HG02610 (cell line): Measurements from ENCODE around the gene TP73.
"Not testable (repeated sequence)": the region's sequence is repeated elsewhere in the genome, so short reads cannot be mapped to it uniquely, and the experiment has no call there.

ENCODE experiments used
- ATAC-seq: cut with Tn5 transposase; IDR thresholded peaks from one replicate; pipeline ENCODE4 v1.9.1; 2021; ENCODE audit warnings: mild to moderate bottlenecking, moderate library complexity; ENCODE audit not compliant: unreplicated experiment

Gene TP73

DNA sequence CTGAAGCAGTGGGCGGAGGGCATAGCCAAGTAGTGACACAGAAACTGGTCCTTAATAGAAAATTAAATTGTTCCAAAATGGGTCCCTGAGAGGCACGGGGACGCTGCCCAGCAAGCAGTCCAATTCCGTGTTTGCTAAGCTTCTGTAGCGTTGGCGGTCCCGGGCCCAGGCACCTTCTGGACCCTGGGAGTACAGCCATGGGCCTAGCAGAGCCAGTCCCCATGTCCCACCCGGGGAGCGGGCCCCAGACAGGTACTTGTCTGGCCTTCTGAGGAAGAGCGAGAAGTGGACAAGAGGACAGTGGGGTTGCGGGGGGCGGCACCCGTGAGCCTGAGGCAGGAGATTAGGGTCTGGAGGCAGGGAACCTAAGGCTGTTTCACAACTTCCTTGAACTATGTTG, 88.4 kb downstream of the TP73 start:
- ATAC-seq = no peak

DNA sequence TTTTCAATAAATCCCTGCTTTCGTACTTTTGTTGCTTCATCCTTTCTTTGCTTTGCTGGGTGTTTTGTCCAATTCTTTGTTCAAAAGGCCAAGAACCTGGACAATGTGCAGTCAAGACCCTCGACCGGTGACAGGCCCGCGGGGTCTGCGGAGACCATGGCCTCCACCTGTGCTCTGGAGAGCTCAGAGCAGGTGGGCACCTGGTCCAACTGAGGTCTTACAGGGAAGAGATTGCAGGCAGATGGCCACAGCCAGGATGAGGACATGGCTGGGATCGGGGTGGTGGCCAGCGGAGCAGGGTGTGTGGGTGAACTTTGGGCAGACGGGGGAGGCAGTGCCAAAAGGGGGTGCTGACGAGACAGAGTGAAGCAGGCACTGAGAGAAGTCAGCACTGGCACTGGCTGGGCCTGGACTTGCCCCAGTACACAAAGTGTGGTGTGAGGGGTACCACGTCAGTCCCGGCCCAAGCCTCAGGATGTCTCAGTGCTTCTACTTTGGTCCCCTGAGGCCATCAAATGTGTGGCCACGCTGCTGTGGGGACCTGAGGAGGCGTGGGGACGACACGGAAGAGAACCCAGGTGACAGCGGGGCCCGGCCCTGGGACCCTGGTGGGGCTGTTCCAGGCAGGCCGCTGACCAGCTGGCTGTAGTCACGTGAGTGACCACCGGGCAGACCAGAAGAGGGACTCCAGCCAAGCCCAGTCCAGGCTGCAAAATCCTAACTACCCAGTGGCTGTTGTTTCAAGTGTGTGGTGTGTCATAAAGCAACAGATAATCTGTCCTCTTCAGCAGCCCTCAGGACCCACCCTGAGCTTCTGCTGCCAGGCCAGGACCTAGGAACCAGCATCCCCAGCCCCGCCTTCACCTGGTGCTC, 89.5 kb downstream of the TP73 start:
- ATAC-seq = no peak

DNA sequence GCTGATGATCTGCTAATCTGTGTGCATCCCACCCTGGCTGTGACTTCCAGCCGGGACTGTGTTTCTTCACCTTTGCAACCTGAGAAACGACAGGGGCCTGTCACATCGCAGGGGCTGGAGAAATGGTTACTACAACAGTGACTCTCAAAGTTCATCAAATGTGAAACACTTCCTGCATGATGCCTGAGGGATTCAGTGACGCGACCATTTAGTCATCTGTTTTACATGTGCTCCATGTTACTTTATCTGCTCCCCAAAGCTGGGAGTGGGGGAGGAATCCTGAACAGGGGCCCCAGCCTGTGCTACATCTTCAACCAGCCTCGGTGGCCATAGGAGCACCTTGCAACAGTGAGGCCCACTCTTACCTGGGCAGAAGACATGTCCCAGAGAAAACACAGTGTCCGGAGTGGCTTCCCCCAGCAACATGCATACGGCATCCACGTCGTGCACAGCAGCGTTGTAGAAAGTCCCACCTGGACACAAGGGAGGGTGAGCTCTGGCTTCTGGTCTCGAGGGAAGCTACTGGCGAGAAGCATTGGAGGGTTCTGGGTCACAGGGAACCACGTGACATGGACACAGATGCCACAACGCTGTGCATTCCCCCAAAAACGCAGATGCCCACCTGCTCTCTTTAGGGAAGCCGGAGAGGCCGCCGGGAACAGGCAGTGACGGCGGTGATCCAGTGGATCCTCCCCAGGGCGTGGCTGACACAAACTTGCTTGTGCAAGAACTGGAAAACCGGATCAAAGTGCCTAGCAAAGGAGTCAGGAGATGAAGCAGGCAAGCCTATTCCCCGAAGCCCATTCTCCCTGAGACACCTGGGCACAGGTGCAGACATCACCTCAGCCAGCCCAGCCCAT, 90.4 kb downstream of the TP73 start:
- no peak for ATAC-seq

DNA sequence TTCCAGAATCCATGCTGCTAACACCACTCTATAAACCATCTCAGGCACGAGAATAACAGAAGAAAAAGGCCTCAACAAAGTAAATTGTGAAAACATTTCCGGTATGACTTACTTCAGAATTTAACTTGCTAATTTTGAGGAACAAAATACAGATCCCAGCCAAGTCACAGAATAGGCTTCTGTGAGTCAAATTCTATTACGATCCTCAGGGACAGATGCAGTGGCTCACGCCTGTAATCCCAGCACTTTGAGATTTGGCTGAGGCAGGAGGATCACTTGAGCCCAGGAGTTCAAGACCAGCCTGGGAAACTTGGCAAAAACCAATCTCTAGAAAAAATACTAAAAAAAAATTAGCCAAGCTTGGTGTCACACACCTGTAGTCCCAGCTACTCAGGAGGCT, 91.1 kb downstream of the TP73 start:
- no peak for ATAC-seq

DNA sequence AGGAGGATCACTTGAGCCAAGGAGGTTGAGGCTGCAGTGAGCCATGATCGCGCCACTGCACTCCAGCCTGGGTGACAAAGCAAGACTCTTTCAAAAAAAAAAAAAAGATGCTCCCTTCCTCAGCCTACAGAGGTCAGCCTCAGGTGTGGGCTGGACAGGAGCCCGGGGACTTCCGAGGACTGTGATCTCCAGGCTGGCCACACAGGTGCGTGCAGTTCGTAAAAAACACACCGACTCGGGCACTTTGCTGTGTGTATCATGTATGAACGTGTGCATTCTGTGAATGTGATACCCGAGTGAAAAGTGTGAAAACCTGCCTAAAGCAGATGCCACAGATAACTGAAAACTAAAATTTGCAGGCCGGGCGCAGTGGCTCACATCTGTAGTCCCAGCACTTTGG, 91.5 kb downstream of the TP73 start:
- no peak for ATAC-seq

DNA sequence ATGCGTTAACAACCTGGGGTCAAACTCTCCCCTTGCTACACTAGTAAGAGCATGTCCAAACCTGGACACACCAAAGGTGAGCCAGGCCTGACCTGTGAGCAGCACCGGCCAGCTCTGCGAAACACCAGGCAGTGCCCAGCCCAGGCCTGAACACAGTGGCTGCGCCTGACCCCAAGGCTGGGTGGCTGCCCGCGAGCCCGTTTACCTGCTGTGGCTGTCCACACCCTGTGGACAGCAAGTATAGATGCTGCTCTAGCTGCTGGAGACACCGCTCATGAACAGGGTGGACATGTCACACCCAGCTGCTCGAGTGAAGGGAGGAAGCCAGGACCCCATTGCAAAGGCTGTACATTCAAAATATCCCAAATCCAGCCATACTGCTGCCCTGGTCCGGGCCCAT, 92.3 kb downstream of the TP73 start:
- no peak for ATAC-seq

DNA sequence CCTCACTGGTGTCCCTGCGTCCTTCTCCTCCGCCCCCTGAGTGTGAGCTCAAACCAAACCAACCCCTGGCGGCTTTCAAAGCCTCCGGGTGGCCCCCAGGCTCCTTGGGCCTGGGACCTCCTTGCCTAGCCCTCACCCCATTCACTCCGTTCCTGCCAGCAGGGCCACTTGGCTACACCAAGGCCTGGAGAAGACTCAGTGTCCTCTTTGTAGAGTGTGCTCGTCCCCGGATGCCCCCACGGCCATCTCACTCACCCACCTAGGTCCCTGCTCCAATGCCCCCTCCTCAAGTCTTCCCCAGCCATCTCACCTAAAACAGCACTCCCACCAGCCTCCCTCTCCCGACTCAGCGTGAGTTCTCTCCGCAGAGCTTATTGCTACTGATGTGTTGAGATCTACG, 92.8 kb downstream of the TP73 start:
- ATAC-seq = no peak

DNA sequence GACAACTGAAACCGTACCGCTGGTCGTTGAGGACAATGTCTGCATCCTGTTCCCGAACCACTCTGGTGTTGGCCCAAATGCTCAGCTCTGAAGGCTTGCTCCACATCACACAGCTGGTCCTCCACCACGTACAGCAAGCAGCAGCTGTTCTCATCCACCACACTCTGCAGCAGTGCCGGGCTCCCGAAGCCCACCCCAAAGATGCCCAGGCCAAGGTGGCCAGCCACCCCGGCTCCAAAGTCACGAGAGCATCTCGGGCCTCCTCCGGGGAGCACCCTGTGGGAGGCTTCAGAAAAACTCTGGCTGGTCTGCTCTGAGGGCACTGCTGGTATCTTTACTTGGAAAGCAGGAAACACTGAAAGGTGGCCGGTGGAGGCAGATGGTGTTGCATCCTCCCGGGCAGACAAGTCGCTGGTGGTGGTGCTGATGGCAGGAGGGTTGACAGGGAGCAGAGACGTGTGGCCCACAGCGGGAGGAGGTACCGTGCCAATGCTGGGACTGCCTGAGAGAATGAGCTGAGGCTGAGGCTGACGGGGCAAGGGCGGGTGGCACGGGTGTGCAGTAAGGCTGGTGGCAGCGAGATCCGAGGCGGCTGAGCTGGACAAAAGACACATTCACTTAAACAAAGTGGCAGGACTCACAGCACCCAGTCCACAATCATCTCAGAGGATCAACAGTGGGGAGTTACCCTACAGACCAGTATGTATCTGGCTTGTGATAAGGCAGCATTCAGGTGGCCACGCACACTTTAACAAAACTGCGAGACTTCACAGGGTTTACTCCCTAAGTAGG, 93.5 kb downstream of the TP73 start:
- ATAC-seq = no peak

DNA sequence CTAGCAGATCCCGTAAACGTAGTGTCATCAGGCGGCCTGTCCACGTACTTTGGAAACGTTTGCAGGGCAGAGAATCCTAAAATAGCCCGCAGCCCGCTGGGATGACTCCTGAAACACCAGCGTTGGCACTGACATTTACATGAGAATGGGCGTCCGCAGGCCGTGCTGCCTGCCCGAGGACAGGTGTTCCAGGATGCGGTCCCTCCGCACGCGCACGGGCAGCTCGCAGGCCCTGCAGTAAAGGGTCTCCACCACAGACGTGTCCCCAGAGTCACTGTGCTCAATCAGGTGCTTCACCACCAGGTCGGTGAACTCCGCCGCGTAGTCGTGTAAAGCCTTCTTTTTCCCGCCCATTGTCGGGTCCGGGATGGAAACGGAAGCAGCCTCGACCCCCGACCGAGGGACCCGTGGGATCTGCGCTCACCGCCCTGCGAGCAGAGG, 94.1 kb downstream of the TP73 start:
- ATAC-seq = no peak

DNA sequence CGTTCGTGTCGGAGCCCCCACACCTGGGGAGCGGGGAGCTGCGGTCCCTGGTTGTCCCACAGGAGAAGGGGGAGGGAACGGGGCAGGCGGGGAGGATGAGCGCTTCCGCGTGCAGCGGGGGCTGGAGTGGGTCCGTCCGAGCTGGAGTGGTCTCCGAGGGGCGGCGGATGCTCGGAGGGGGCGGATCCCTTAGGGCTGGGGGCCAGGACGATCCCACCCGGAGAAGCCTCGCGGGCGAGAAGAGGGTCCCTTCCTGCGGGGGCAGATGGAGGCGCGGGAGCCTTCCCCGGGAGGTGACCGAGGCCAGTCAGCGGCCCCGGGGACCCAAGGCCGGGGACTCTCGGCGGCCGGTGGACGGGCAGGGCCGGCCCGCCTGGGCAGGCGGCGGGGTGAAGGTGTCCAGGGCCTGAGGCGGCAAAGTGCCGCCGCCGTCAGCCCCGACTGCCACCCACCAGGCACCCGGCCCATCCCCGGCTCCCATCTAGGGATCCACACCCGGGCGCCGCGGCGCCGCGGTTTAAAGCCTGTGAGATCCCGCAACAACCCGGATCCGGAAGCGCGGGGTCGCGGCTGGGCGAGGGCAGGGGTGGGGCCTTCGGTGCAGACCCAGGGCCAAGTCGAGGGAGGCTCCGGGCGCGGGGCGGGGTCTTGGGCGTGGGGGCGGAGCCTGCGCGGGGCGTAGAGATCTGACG, 94.7 kb downstream of the TP73 start:
- ATAC-seq = peak; percentile 74

DNA sequence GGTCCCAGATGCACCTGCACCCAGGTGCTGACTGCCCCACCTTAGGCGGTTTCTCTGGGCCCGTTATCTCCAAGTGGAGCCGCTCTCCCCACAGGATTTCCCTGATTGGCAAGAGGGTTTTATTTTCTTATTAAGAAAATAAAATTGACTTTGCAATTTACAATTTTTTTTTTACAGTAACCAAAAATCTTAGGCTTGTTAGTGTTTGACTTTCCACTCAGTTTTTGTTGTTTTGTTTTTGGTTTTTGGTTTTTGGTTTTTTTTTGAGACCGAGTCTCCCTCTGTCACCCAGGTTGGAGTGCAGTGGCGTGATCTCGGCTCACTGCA, 95.2 kb downstream of the TP73 start:
- ATAC-seq = no peak

DNA sequence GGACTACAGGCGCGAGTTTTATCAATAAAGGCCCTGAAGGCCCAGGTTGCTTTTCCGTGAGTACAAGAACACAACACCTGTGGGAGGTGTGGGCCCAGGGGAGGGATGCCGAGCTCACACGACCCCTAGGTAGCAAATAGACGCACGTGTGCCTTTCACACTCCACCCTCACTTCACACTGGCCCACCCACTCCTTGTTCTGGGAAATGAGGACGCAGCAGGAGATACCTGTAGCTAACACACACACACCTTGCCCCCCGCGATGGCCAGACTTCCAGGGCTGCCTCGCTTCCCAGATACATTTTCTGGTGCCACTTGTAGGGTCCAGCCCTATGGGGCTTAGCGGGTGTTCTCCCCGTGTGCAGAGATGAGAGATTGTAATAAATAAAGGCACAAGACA, 95.6 kb downstream of the TP73 start:
- no peak for ATAC-seq

DNA sequence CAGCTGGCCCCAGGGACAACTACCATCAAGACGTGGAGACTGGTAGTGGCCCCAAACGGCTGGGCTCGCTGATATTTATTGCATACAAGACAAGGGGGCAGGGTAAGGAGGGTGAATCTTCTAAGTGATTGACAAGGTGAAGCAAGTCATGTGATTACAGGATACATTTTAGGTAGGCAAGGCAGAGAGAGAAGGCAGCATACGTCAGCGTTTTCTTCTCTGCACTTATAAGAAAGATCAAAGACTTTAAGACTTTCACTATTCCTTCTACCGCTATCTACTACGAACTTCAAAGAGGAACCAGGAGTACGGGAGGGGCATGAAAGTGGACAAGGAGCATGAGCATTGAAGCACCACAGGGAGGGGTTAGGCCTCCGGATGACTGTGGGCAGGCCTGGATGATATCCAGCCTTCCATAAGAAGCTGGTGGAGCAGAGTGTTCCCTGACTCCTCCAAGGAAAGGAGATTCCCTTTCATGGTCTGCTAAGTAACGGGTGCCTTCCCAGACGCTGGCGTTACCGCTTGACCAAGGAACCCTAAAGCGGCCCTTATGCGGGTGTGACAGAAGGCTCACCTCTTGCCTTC, 96.1 kb downstream of the TP73 start:
- not testable (repeated sequence) for ATAC-seq

DNA sequence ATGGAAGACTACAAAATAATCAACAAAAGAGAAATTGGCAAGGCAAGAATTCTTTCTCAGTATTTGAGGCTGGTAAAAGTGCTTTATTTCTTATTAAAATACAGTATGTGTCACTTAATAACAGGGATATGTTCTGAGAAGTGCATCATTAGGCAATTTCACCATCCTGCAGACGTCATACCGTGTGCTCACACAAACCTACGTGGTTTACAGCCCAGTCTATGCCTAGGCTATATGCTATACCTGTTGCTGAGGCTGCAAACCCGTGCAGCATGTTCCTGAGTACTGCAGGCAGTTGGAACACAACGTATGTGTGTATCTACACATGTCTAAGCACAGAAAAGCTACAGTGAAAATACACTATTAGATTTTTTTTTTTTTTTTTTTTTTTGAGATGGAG, 97.2 kb downstream of the TP73 start:
- no peak for ATAC-seq

DNA sequence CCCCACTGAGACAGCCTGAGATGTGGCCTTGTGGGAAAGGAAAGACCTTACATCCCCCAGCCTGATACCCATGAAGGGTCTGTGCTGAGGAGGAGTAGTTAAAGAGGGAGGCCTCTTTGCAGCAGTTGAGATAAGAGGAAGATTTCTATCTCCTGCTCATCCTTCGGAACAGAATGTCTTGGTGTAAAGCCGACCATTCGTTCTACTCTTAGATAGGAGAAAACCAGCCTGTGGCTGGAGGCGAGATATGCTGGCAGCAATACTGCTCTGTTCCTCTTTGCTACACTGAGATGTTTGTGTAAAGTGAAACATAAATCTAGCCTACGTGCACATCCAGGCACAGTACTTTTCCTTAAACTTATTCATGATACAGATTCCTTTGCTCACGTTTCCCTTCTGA, 98.4 kb downstream of the TP73 start:
- no peak for ATAC-seq

DNA sequence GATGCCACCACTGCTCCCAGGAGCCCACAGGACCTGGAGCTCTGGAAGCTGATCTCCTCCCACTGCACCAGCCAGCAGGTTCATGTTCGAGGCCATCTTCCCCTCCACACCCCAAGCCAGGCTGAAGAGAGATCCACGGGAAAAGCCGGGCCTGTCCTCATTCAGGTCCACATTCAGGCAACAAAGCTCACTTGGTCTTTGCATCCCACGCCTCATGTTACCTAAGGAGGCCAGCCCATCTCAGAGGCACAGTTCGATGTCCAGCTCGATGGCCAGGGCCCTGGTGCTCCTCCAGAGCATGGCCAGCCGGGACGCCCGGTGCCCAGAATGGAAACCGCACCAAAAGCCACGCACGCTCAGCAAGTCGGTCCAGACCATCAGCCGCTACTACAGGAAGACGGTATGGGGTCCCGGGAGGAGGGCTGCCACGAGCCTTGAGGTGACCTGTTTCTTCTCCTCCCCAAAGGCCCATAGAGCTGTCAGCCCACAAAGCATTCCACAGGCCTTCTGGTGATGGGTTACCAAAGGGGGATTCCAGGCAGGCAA, 100.2 kb downstream of the TP73 start, which contains the start of gene CCDC27:
Gene CCDC27 (plus strand): TSS at position 51 of the 546 bp plus-strand sequence. CDS start 32 bp downstream, at position 83.
- ATAC-seq = no peak

DNA sequence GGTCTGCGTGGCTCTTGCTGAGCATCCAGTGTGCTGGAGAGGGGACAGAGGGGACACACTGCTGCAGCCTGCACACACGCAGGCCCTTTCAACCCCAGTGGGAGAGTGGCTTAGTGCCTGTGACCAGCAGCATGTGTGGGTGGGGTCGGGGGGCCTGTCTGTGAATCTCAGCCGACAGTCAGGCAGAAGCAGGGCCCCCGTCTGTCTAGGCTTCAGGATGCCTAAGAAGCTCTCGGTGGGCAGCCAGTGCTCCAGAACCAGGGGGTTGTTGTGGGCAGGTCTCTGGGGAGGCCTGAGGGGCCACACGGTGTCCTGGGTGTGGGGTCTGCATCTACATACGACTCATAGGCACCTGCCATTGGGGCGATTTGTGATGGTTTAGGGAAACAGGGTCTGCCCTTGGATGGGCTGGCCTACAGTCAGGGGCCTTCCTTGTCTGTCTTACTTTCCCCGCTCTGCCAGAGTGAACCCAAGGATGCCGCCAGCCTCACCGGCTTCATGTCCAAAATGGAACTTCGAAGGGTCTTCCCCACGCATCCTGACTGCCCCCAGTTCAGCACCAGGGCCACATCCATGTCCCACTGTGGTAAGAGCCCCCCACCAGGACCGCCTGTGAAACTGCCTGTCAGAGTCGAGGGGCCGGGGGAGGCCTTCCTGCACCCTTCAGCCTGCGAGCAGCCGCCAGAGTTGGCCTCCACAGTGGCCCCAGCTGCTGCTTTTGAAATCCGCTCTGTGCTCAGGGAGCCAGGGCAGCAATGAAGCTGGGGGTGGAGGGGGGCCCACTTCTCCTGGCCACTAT, 101.5 kb downstream of the TP73 start:
- ATAC-seq = no peak

DNA sequence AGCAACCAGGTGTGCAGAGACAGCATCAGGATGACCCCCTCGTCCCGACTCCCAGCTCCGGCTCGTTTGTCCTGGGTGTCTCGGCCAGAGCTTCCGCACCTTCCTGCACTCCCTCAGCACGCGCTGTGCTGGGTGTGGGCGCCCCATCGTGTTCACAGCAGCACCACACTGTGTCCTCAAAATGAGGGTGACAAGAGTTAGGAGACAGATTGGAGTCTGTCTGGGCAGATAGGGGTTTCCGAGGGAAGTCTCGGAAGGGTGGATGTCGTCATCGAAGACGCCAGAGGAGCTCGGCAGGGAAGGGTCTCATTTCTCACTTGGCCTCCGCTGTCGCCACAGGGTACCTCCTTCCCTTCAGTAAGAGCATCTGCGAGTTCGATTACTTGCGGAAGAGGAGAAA, 104.1 kb downstream of the TP73 start:
- no peak for ATAC-seq

DNA sequence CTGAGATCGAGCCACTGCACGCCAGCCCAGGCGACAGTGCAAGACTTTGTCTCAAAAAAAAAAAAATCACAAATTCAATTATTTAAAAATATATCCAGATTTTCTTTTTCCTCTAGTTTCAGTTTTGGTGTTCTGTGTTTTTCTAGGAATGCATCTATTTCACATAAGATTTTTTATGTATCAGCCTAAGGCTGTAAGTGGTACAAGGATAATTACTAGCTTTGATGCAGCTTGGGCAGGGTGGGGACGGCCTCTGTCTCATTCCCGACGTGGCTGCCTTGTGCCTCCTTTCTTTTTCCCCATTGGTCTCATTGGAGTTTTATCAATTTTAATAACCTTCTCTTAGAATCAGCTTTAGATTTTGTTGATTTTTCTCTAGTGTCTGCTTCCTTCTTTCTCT, 106.8 kb downstream of the TP73 start:
- no peak for ATAC-seq
